H1 (cell line): Measurements from ENCODE around the gene DIP2C. TPM values are rescaled to one million over a fixed set of nuclear protein-coding genes. Genes with fewer than 3 reads are reported as not detected.

Experiments
- CTCF ChIA-PET: fragments of 300-600 bp; sonication (Branson Sonifier 250); formaldehyde crosslinking; loops from one replicate; lab custom pipeline; 2021; ENCODE audit not compliant: partially characterized antibody; lab: Charles Lee
- POLR2A ChIA-PET: fragments of 300-600 bp; sonication (Branson Sonifier 250); formaldehyde crosslinking; loops from one replicate; lab custom pipeline; 2021; ENCODE audit warnings: inconsistent platforms; ENCODE audit not compliant: partially characterized antibody; lab: Charles Lee
- DNase-seq, 2 experiments: peaks; one replicate each; pipeline versions ENCODE4 v3.0.0 to v3.0.0-alpha.2; 2010 to 2022; ENCODE audit warnings: low spot score in 2 of 2, low read depth in 1 of 2, mixed read lengths in 1 of 2
- FAIRE-seq: peaks from 2 replicates; lab custom pipeline; 2011; peaks lifted over from hg19 to GRCh38; lab: Jason Lieb, UNC
- H2AFZ ChIP-seq: 2 replicates; pipeline ENCODE4 v1.8.1; 2012; ENCODE audit warnings: low read length, inconsistent platforms
- H2AK5ac ChIP-seq: 2 replicates; pipeline ENCODE4 v1.6.1; 2013; ENCODE audit warnings: low read depth, low read length
- H2BK120ac ChIP-seq: replicated peaks from 2 replicates; pipeline ENCODE3; 2013; ENCODE audit warnings: low read depth, low read length, inconsistent platforms
- H2BK12ac ChIP-seq: 2 replicates; pipeline ENCODE4 v1.6.1; 2013; ENCODE audit warnings: low read depth, low read length
- H2BK15ac ChIP-seq: 2 replicates; pipeline ENCODE4 v1.6.1; 2013; ENCODE audit warnings: low read length
- H2BK20ac ChIP-seq: 2 replicates; pipeline ENCODE4 v1.6.1; 2013; ENCODE audit warnings: low read length
- H2BK5ac ChIP-seq: 2 replicates; pipeline ENCODE4 v1.6.1; 2013; ENCODE audit warnings: low read depth, low read length
- H3K14ac ChIP-seq: 2 replicates; pipeline ENCODE4 v1.6.1; 2013; ENCODE audit warnings: inconsistent platforms; ENCODE audit not compliant: insufficient read length
- H3K18ac ChIP-seq: 2 replicates; pipeline ENCODE4 v1.6.1; 2013; ENCODE audit warnings: low read length; ENCODE audit errors: extremely low read depth
- H3K23ac ChIP-seq: 2 replicates; pipeline ENCODE4 v1.6.1; 2013; ENCODE audit warnings: inconsistent platforms; ENCODE audit not compliant: insufficient read length
- H3K23me2 ChIP-seq: 2 replicates; pipeline ENCODE4 v1.6.1; 2013; ENCODE audit warnings: low read depth, low read length
- H3K27ac ChIP-seq: 2 replicates; pipeline ENCODE4 v1.6.1; 2011; ENCODE audit warnings: low read depth, low read length, inconsistent platforms
- H3K27me3 ChIP-seq, 4 experiments: replicated peaks in 1 of 4; 1 replicate in 1 of 4; 2 replicates in 3 of 4; pipeline versions ENCODE4 v1.6.1 to v1.8.1; 2011 to 2013; ENCODE audit warnings: low read length in 3 of 4, mild to moderate bottlenecking in 3 of 4, inconsistent platforms in 2 of 4, mixed read lengths in 2 of 4, moderate library complexity in 1 of 4; ENCODE audit not compliant: control insufficient read depth in 3 of 4, insufficient read depth in 3 of 4; ENCODE audit errors: extremely low read depth in 1 of 4
- H3K36me3 ChIP-seq, 4 experiments: 2 replicates each; pipeline versions ENCODE4 v1.6.1 to v1.8.1; 2011 to 2013; ENCODE audit warnings: mild to moderate bottlenecking in 4 of 4, low read length in 3 of 4, moderate library complexity in 2 of 4, control low read depth in 1 of 4, inconsistent platforms in 1 of 4; ENCODE audit not compliant: insufficient read depth in 4 of 4, control insufficient read depth in 2 of 4
- H3K4ac ChIP-seq: replicated peaks from 2 replicates; pipeline ENCODE3; 2013; ENCODE audit warnings: low read length, low read depth, mixed read lengths, inconsistent platforms; ENCODE audit not compliant: insufficient read length
- H3K4me1 ChIP-seq, 4 experiments: replicated peaks in 1 of 4; 1 replicate in 1 of 4; 2 replicates in 3 of 4; pipeline versions ENCODE4 v1.6.1 to v1.8.1; 2011 to 2013; ENCODE audit warnings: low read length in 3 of 4, inconsistent platforms in 2 of 4, mixed read lengths in 1 of 4; ENCODE audit not compliant: insufficient read depth in 4 of 4, control insufficient read depth in 3 of 4
- H3K4me2 ChIP-seq, 2 experiments: 2 replicates each; pipeline versions ENCODE4 v1.6.1 to v1.8.1; 2011 to 2013; ENCODE audit warnings: low read depth in 2 of 2, low read length in 2 of 2, control low read depth in 1 of 2, inconsistent platforms in 1 of 2, mild to moderate bottlenecking in 1 of 2; ENCODE audit not compliant: insufficient read depth in 1 of 2
- H3K4me3 ChIP-seq, 4 experiments: fragments of 200-600, 300-600 bp in 1 of 4; sonication (generic), shearing (Covaris generic), sonication (Bioruptor Twin) in 1 of 4; 2 replicates each; pipeline versions ENCODE4 v1.5.1 to v1.8.1; 2011 to 2016; ENCODE audit warnings: low read length in 4 of 4, low read depth in 3 of 4, control low read depth in 2 of 4, inconsistent platforms in 2 of 4, mild to moderate bottlenecking in 2 of 4, mixed read lengths in 1 of 4, moderate library complexity in 1 of 4; ENCODE audit not compliant: insufficient read depth in 2 of 4; ENCODE audit errors: extremely low read depth in 1 of 4
- H3K56ac ChIP-seq: replicated peaks from 2 replicates; pipeline ENCODE3; 2013; ENCODE audit warnings: low read depth, mild to moderate bottlenecking, mixed read lengths, low read length, inconsistent platforms; ENCODE audit not compliant: insufficient read length
- H3K79me1 ChIP-seq: 2 replicates; pipeline ENCODE4 v1.6.1; 2013; ENCODE audit warnings: low read depth, low read length, control low read depth
- H3K79me2 ChIP-seq, 2 experiments: 2 replicates each; pipeline versions ENCODE4 v1.6.1 to v1.8.1; 2012 to 2013; ENCODE audit warnings: low read length in 2 of 2, mild to moderate bottlenecking in 2 of 2, inconsistent platforms in 1 of 2; ENCODE audit not compliant: insufficient read depth in 2 of 2, control insufficient read depth in 1 of 2
- H3K9ac ChIP-seq, 4 experiments: replicated peaks in 1 of 4; 1 replicate in 1 of 4; 2 replicates in 3 of 4; pipeline versions ENCODE4 v1.6.1 to v1.8.1; 2011 to 2013; ENCODE audit warnings: low read depth in 3 of 4, low read length in 3 of 4, control low read depth in 2 of 4, mild to moderate bottlenecking in 2 of 4, moderate library complexity in 2 of 4, inconsistent platforms in 1 of 4; ENCODE audit errors: extremely low read depth in 1 of 4
- H3K9me3 ChIP-seq, 2 experiments: 2 replicates each; pipeline versions ENCODE4 v1.6.1 to v1.8.1; 2012 to 2013; ENCODE audit warnings: mild to moderate bottlenecking in 2 of 2, moderate library complexity in 2 of 2, control low read depth in 1 of 2, inconsistent platforms in 1 of 2, low read depth in 1 of 2, low read length in 1 of 2, mixed read lengths in 1 of 2; ENCODE audit not compliant: insufficient read depth in 2 of 2
- H4K20me1 ChIP-seq, 2 experiments: replicated peaks in 1 of 2; 2 replicates each; pipeline versions ENCODE3 to v1.8.1; 2011 to 2013; ENCODE audit warnings: inconsistent platforms in 2 of 2, low read length in 2 of 2, mild to moderate bottlenecking in 1 of 2; ENCODE audit not compliant: insufficient read depth in 2 of 2, control insufficient read depth in 1 of 2
- H4K5ac ChIP-seq: 2 replicates; pipeline ENCODE4 v1.6.1; 2013; ENCODE audit warnings: low read length, low read depth, mixed read lengths, inconsistent platforms; ENCODE audit not compliant: insufficient read length
- H4K8ac ChIP-seq: 2 replicates; pipeline ENCODE4 v1.8.0; 2013; ENCODE audit warnings: mild to moderate bottlenecking, moderate library complexity, low read length, inconsistent platforms; ENCODE audit not compliant: insufficient read depth; ENCODE audit errors: extremely low read depth
- H4K91ac ChIP-seq: replicated peaks from 2 replicates; pipeline ENCODE3; 2013; ENCODE audit warnings: low read length, mixed read lengths, inconsistent platforms; ENCODE audit not compliant: insufficient read length
- ATF2 ChIP-seq: IDR thresholded peaks from 2 replicates; pipeline ENCODE4 v1.6.1; 2012; ENCODE audit warnings: low read length, inconsistent platforms
- BACH1 ChIP-seq: IDR thresholded peaks from 2 replicates; pipeline ENCODE4 v1.6.1; 2012; ENCODE audit warnings: low read length, improper control_type of control experiment
- CHD1 ChIP-seq: IDR thresholded peaks from 2 replicates; pipeline ENCODE4 v1.6.1; 2012; ENCODE audit warnings: low read depth, low read length, improper control_type of control experiment
- NRF1 ChIP-seq: IDR thresholded peaks from 2 replicates; pipeline ENCODE4 v1.6.1; 2011; ENCODE audit warnings: mild to moderate bottlenecking, low read depth, low read length, improper control_type of control experiment
- RXRA ChIP-seq: IDR thresholded peaks from 2 replicates; pipeline ENCODE4 v1.6.1; 2011; ENCODE audit warnings: low read depth, mild to moderate bottlenecking, low read length, moderate library complexity; ENCODE audit not compliant: insufficient read depth
- SP4 ChIP-seq: IDR thresholded peaks from 2 replicates; pipeline ENCODE4 v1.6.1; 2012; ENCODE audit warnings: low read length, inconsistent platforms
- TAF1 ChIP-seq: IDR thresholded peaks from 2 replicates; pipeline ENCODE4 v1.6.1; 2011; ENCODE audit warnings: mild to moderate bottlenecking, low read depth, low read length
- YY1 ChIP-seq: IDR thresholded peaks from 2 replicates; pipeline ENCODE4 v1.6.1; 2011; ENCODE audit warnings: low read depth, mild to moderate bottlenecking, low read length
- ZNF274 ChIP-seq: IDR thresholded peaks from 2 replicates; pipeline ENCODE4 v1.7.0; 2012; ENCODE audit warnings: low read length, borderline replicate concordance; ENCODE audit errors: extremely low read depth
- WGBS, 2 experiments: shearing (Covaris generic) in 1 of 2; methylation state at CpG; one replicate each; pipeline versions ENCODE4 v1.1.6 to v1.1.7; 2013 to 2015; ENCODE audit warnings: low lambda C conversion rate in 2 of 2, mixed read lengths in 2 of 2, inconsistent platforms in 1 of 2, low coverage in 1 of 2, missing lambda C conversion rate in 1 of 2; ENCODE audit not compliant: insufficient replicate concordance in 2 of 2, insufficient coverage in 1 of 2, insufficient read length in 1 of 2; ENCODE audit errors: extremely low coverage in 1 of 2, missing lambda C conversion rate in 1 of 2; 5-methylcytosine and 5-hydroxymethylcytosine counted together
- polyA plus RNA-seq, 7 experiments: library from polyadenylated mRNA; depleted of rRNA in 3 of 7; stranded (reverse) in 5 of 7; unstranded in 2 of 7; fragments of >200 nt in 5 of 7; fragments of 200-250 nt in 2 of 7; gene quantifications; 1 replicate in 5 of 7; 2 replicates in 1 of 7; 4 replicates in 1 of 7; pipeline versions ENCODE4 v1.2.1 to v1.2.3, GENCODE V29; 2011 to 2013; ENCODE audit warnings: missing spikeins in 2 of 7, mixed read lengths in 2 of 7
- total RNA-seq: library from RNA; stranded (reverse); fragmentation: NEBNext Ultra II Directional; extraction: Animal tissue kit (Norgen Biotek cat#: 25700); gene quantifications from 2 replicates; pipeline ENCODE4 v1.2.1, GENCODE V29; 2021
- TF ChIP-seq, protein P1 (sequence below): IDR thresholded peaks from 2 replicates; pipeline ENCODE4 v1.6.1; 2012; ENCODE audit warnings: inconsistent platforms

Gene DIP2C
- total and polyA plus RNA-seq, 2 of the 8 experiments (the other 6 are each of a cell fraction or from before 2014, with no cell fraction given), result 3.8 to 9.3 TPM

GRCh38 chr10:604716-605631 is 84.5 kb downstream of the DIP2C start:
- POLR2A ChIA-PET, result no interaction called here
- DNase-seq, result no peak
- H2BK20ac ChIP-seq, result no peak overlapping the region
- 92% methylated on average over 17 of the region's 21 CpGs; no CpG with 5 or more reads in 1 of the 2 experiments for WGBS, 2 experiments
- CTCF ChIA-PET, result interaction anchor here (0.6 kb wide), 1 partner anchor 68 kb away, joined by 3 read pairs; no protein-coding TSS in a partner anchor
- no peaks in the 10 kb centered on the region for H3K36me3 ChIP-seq
- H3K27me3 ChIP-seq, result no peaks in the 10 kb centered on the region
- no peak overlapping the region for H4K5ac ChIP-seq
- H2AK5ac ChIP-seq, result no peak overlapping the region
- H3K4me2 ChIP-seq, result no peak overlapping the region
- H4K91ac ChIP-seq, result no peak overlapping the region
- no peak for FAIRE-seq
- no peaks in the 10 kb centered on the region; the same call in 1 of the 2 replicates for H3K23me2 ChIP-seq
- H4K8ac ChIP-seq, result no peak overlapping the region
- H4K20me1 ChIP-seq, result peaks cover 6 to 7% of the 10 kb centered on the region in 2 experiments
- H3K9ac ChIP-seq, result no peak overlapping the region
- no peaks in the 10 kb centered on the region for H3K9me3 ChIP-seq
- no peak overlapping the region for H3K4me3 ChIP-seq
- H3K56ac ChIP-seq, result no peak overlapping the region
- no peak overlapping the region for H2BK12ac ChIP-seq
- no peak overlapping the region for H2BK15ac ChIP-seq
- no peak overlapping the region for H3K18ac ChIP-seq
- peaks cover 0 to 6% (median 2%) of the 10 kb centered on the region in 4 experiments; a peak in 4 of 7 replicates for H3K4me1 ChIP-seq
- H2BK5ac ChIP-seq, result no peak overlapping the region
- no peak overlapping the region for H3K27ac ChIP-seq
- H3K79me1 ChIP-seq, result peaks cover 2% of the 10 kb centered on the region
- H3K4ac ChIP-seq, result no peak overlapping the region
- H2AFZ ChIP-seq, result no peak overlapping the region
- H3K14ac ChIP-seq, result no peak overlapping the region
- no peak overlapping the region for H3K23ac ChIP-seq
- H2BK120ac ChIP-seq, result no peak overlapping the region
- H3K79me2 ChIP-seq, result peaks cover 0 to 17% of the 10 kb centered on the region in 2 experiments; a peak in 2 of 4 replicates
- no peak for TF ChIP-seq TAF1
- no peak for TF ChIP-seq YY1
- TF ChIP-seq NRF1, result no peak
- no peak for TF ChIP-seq CHD1
- TF ChIP-seq ATF2, result no peak
- no peak for TF ChIP-seq RXRA
- no peak for TF ChIP-seq ZNF274
- TF ChIP-seq, protein P1, sequence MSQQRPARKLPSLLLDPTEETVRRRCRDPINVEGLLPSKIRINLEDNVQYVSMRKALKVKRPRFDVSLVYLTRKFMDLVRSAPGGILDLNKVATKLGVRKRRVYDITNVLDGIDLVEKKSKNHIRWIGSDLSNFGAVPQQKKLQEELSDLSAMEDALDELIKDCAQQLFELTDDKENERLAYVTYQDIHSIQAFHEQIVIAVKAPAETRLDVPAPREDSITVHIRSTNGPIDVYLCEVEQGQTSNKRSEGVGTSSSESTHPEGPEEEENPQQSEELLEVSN, result no peak
- TF ChIP-seq SP4, result no peak
- no peak for TF ChIP-seq BACH1
